ENCODE results near the gene USP47.

Gene USP47

GRCh38 chr11:11937433-11937832, 95.7 kb downstream of the USP47 start:
- DNase-seq (ENCODE audit: low read depth) = no peak

- no peak for DNase-seq (ENCODE audit: low read depth)
These were observed 96.2 kb downstream of the USP47 start for GRCh38 chr11:11937957-11938356.

GRCh38 chr11:11940551-11940950, 98.8 kb downstream of the USP47 start:
- DNase-seq (ENCODE audit: low read depth) = no peak

GRCh38 chr11:11942668-11943067, 100.9 kb downstream of the USP47 start:
- DNase-seq (ENCODE audit: low read depth) = no peak

GRCh38 chr11:11944444-11944843, 102.7 kb downstream of the USP47 start:
- no peak for DNase-seq (ENCODE audit: low read depth)

- no peak for DNase-seq (ENCODE audit: low read depth)
These were observed 104.4 kb downstream of the USP47 start for GRCh38 chr11:11946180-11946579.

GRCh38 chr11:11946878-11947277, 105.1 kb downstream of the USP47 start:
- no peak for DNase-seq (ENCODE audit: low read depth)

GRCh38 chr11:11947825-11948224, 106.1 kb downstream of the USP47 start:
- DNase-seq (ENCODE audit: low read depth) = no peak

- DNase-seq (ENCODE audit: low read depth) = no peak
These were observed 106.6 kb downstream of the USP47 start for GRCh38 chr11:11948242-11948947.

GRCh38 chr11:11949482-11949881, 107.7 kb downstream of the USP47 start:
- no peak for DNase-seq (ENCODE audit: low read depth)

GRCh38 chr11:11952036-11952435, 110.3 kb downstream of the USP47 start:
- no peak for DNase-seq (ENCODE audit: low read depth)

GRCh38 chr11:11956006-11956405, 114.2 kb downstream of the USP47 start:
- no peak for DNase-seq (ENCODE audit: low read depth)

- no peak for DNase-seq (ENCODE audit: low read depth)
These were observed 116.8 kb downstream of the USP47 start for GRCh38 chr11:11958403-11959231.

GRCh38 chr11:11959601-11960000, 117.8 kb downstream of the USP47 start:
- DNase-seq (ENCODE audit: low read depth) = no peak

GRCh38 chr11:11960687-11961086, 118.9 kb downstream of the USP47 start:
- DNase-seq (ENCODE audit: low read depth) = no peak

GRCh38 chr11:11961399-11962028, 119.7 kb downstream of the USP47 start:
- no peak for DNase-seq (ENCODE audit: low read depth)

GRCh38 chr11:11963067-11963466, 121.3 kb downstream of the USP47 start:
- no peak for DNase-seq (ENCODE audit: low read depth)

GRCh38 chr11:11963842-11964773, 122.3 kb downstream of the USP47 start:
- DNase-seq (ENCODE audit: low read depth) = no peak

- DNase-seq (ENCODE audit: low read depth) = no peak
These were observed 123.0 kb downstream of the USP47 start for GRCh38 chr11:11964774-11965150.

GRCh38 chr11:11965192-11965591, 123.4 kb downstream of the USP47 start:
- no peak for DNase-seq (ENCODE audit: low read depth)

GRCh38 chr11:11965656-11966353, 124.0 kb downstream of the USP47 start:
- DNase-seq (ENCODE audit: low read depth) = no peak
